K562 (cell line): Measurements from ENCODE around the gene RPP25. TPM values are rescaled to one million over a fixed set of nuclear protein-coding genes. Genes with fewer than 3 reads are reported as not detected.
A peak's percentile ranks its signal among the peaks of the same experiment; 100 is the strongest.

Experiments used
- ELF2 ChIP-seq: fragments of 250-450 bp; sonication (Bioruptor Pico); IDR thresholded peaks from 2 replicates; pipeline ENCODE4 v1.5.0; 2021; ENCODE audit warnings: mild to moderate bottlenecking
- FOS ChIP-seq: IDR thresholded peaks from 3 replicates; pipeline ENCODE4 v1.6.1; 2011; ENCODE audit not compliant: insufficient read length; ENCODE audit errors: extremely low read depth
- FOXJ3 ChIP-seq: sonication (generic); formaldehyde crosslinking; IDR thresholded peaks from 2 replicates; pipeline ENCODE4 v1.4.0; 2020; ENCODE audit warnings: mild to moderate bottlenecking, missing genetic modification reagents
- HNRNPLL ChIP-seq: fragments of 200-400 bp; formaldehyde crosslinking; IDR thresholded peaks from 2 replicates; pipeline ENCODE4 v1.6.1; 2017; ENCODE audit warnings: low read length, low read depth, mild to moderate bottlenecking; ENCODE audit not compliant: poor library complexity, severe bottlenecking
- MCM7 ChIP-seq, 2 experiments: fragments of 450-650 bp; IDR thresholded peaks; 2 replicates each; pipeline ENCODE4 v1.6.1; 2016 to 2018
- MECOM ChIP-seq: fragments of 250-450 bp; sonication (Bioruptor Pico); IDR thresholded peaks from 2 replicates; pipeline ENCODE4 v1.8.0; 2022; ENCODE audit warnings: inconsistent platforms
- NUFIP1 ChIP-seq: fragments of 450-650 bp; IDR thresholded peaks from 2 replicates; pipeline ENCODE4 v1.6.1; 2018; ENCODE audit not compliant: partially characterized antibody
- PML ChIP-seq: IDR thresholded peaks from 2 replicates; pipeline ENCODE4 v1.6.1; 2012; ENCODE audit warnings: low read length, inconsistent platforms
- SAFB ChIP-seq: fragments of 200-400 bp; formaldehyde crosslinking; IDR thresholded peaks from 2 replicates; pipeline ENCODE4 v1.6.1; 2017; ENCODE audit warnings: low read depth, low read length, borderline replicate concordance
- SNRNP70 ChIP-seq: fragments of 200-400 bp; formaldehyde crosslinking; optimal IDR thresholded peaks from 2 replicates; pipeline ENCODE3; 2017; ENCODE audit warnings: low read depth, low read length
- TARDBP ChIP-seq: fragments of 450-650 bp; IDR thresholded peaks from 2 replicates; pipeline ENCODE4 v1.6.1; 2016
- ZNF134 ChIP-seq: fragments of 250-450 bp; sonication (Bioruptor Pico); conservative IDR thresholded peaks from 2 replicates; pipeline ENCODE4 v1.4.0; 2020
- ZNF644 ChIP-seq: fragments of 200-800 bp; sonication (Bioruptor generic); IDR thresholded peaks from 2 replicates; pipeline ENCODE4 v1.6.1; 2016; ENCODE audit warnings: low read depth, missing genetic modification characterization, missing compliant biosample characterization
- polyA plus RNA-seq, 8 experiments: library from polyadenylated mRNA; depleted of rRNA in 4 of 8; stranded (reverse) in 5 of 8; unstranded in 3 of 8; fragments of >200 nt; fragmentation: Nextera tagmentation in 2 of 8; fragmentation: Illumina TruSeq in 1 of 8; extraction: Ambion mirVana in 2 of 8; extraction: Trizol in 1 of 8; gene quantifications; 2 replicates each; pipeline versions ENCODE4 v1.2.1 to v1.2.3, GENCODE V29; 2011 to 2014; ENCODE audit warnings: inconsistent platforms in 1 of 8, missing spikeins in 1 of 8
- total RNA-seq, 7 experiments: library from RNA; depleted of rRNA in 6 of 7; stranded (reverse); fragments of >200 nt in 6 of 7; fragmentation: Illumina TruSeq in 2 of 7; extraction: Trizol in 2 of 7; gene quantifications; 2 replicates each; pipeline versions ENCODE4 v1.2.1 to v1.2.3, GENCODE V29; 2011 to 2021; ENCODE audit warnings: low replicate concordance in 1 of 7
- TF ChIP-seq, protein P1 (sequence below): IDR thresholded peaks from 2 replicates; pipeline ENCODE4 v1.6.1; 2012; ENCODE audit warnings: low read depth, low read length, improper control_type of control experiment, borderline replicate concordance
- TF ChIP-seq, protein P2 (sequence below): fragments of 450-650 bp; IDR thresholded peaks from 2 replicates; pipeline ENCODE4 v1.6.1; 2017; ENCODE audit warnings: antibody characterized with exemption, mild to moderate bottlenecking
- TF ChIP-seq, protein P3 (sequence below): fragments of 450-650 bp; IDR thresholded peaks from 2 replicates; pipeline ENCODE4 v1.6.1; 2017; ENCODE audit warnings: mild to moderate bottlenecking, moderate library complexity
- TF ChIP-seq, protein P4 (sequence below): fragments of 450-650 bp; IDR thresholded peaks from 2 replicates; pipeline ENCODE4 v1.6.1; 2017; ENCODE audit warnings: antibody characterized with exemption
- TF ChIP-seq, protein P5 (sequence below): fragments of 250-450 bp; sonication (Bioruptor Pico); IDR thresholded peaks from 2 replicates; pipeline ENCODE4 v1.5.0; 2021

The RPP25 gene
- total and polyA plus RNA-seq, 9 of the 15 experiments (the other 6 are each of a cell fraction or from before 2014, with no cell fraction given): 1.1 to 12.3 (median 5.6) TPM

DNA sequence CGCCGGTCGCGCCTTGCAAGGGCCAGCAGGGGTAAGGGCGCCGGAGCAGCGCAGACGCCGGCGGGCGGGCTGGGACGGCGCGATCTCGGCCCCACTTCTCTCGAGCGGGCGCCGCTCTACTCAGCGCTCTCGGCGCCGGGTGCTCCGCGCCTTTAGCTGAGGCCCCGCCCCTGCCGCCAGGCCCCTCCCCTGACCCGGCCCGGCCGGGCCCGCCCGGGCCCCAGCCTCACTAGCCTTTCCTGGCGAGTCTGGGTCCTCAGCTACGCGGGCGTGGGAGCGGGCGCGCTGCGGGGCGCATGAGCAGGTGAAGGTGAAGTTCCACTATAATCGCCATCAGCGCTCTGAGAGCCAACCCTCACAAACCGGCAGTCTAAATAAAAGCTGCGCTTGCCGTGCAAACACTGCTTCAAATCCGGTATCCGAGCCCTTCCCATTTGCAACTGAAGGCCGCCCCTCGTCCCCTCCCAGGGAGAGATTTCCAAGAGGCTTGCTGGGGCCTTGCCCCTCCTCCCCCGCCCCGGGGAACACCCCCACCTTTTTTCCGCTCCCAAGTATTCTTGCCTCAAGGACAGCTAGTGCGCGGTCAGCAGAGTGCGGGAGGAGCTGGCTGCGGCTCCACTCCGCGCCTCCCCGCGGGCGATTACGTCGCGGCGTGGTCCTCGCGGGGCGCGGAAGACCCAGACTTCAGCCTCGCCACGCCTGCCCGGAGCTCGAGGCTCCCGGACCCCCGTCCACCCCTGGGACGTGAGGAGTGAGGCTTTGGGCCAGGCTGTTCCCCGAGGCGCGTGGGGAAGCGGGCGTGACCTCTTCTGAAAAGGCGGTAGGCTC is at the start of gene RPP25 (continued):
- TF ChIP-seq, protein P1, sequence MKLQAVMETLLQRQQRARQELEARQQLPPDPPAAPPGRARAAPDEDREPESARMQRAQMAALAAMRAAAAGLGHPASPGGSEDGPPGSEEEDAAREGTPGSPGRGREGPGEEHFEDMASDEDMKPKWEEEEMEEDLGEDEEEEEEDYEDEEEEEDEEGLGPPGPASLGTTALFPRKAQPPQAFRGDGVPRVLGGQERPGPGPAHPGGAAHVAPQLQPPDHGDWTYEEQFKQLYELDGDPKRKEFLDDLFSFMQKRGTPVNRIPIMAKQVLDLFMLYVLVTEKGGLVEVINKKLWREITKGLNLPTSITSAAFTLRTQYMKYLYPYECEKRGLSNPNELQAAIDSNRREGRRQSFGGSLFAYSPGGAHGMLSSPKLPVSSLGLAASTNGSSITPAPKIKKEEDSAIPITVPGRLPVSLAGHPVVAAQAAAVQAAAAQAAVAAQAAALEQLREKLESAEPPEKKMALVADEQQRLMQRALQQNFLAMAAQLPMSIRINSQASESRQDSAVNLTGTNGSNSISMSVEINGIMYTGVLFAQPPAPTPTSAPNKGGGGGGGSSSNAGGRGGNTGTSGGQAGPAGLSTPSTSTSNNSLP: no peak
- TF ChIP-seq MCM7 (IDR thresholded peaks at IDR 0.05) (no peak), ZNF644 (tag) (no peak), TARDBP (0 out of 2 replicates have a peak, but pooled peaks have one; percentile 0), PML (peak; percentile 46; the same call in 1 of the 2 replicates), FOS (no peak), FOXJ3 (CRISPR knock-in tag) (no peak), MECOM (no peak), HNRNPLL (peak; percentile 83), SAFB (peak; percentile 73; the same call in 1 of the 2 replicates), ELF2 (no peak), ZNF134 (no peak; the same call in 1 of the 2 replicates), NUFIP1 (no peak), SNRNP70 (no peak)
- TF ChIP-seq, protein P2, sequence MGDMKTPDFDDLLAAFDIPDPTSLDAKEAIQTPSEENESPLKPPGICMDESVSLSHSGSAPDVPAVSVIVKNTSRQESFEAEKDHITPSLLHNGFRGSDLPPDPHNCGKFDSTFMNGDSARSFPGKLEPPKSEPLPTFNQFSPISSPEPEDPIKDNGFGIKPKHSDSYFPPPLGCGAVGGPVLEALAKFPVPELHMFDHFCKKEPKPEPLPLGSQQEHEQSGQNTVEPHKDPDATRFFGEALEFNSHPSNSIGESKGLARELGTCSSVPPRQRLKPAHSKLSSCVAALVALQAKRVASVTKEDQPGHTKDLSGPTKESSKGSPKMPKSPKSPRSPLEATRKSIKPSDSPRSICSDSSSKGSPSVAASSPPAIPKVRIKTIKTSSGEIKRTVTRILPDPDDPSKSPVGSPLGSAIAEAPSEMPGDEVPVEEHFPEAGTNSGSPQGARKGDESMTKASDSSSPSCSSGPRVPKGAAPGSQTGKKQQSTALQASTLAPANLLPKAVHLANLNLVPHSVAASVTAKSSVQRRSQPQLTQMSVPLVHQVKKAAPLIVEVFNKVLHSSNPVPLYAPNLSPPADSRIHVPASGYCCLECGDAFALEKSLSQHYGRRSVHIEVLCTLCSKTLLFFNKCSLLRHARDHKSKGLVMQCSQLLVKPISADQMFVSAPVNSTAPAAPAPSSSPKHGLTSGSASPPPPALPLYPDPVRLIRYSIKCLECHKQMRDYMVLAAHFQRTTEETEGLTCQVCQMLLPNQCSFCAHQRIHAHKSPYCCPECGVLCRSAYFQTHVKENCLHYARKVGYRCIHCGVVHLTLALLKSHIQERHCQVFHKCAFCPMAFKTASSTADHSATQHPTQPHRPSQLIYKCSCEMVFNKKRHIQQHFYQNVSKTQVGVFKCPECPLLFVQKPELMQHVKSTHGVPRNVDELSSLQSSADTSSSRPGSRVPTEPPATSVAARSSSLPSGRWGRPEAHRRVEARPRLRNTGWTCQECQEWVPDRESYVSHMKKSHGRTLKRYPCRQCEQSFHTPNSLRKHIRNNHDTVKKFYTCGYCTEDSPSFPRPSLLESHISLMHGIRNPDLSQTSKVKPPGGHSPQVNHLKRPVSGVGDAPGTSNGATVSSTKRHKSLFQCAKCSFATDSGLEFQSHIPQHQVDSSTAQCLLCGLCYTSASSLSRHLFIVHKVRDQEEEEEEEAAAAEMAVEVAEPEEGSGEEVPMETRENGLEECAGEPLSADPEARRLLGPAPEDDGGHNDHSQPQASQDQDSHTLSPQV: no peak
- TF ChIP-seq, protein P3, sequence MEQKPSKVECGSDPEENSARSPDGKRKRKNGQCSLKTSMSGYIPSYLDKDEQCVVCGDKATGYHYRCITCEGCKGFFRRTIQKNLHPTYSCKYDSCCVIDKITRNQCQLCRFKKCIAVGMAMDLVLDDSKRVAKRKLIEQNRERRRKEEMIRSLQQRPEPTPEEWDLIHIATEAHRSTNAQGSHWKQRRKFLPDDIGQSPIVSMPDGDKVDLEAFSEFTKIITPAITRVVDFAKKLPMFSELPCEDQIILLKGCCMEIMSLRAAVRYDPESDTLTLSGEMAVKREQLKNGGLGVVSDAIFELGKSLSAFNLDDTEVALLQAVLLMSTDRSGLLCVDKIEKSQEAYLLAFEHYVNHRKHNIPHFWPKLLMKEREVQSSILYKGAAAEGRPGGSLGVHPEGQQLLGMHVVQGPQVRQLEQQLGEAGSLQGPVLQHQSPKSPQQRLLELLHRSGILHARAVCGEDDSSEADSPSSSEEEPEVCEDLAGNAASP: no peak
- TF ChIP-seq, protein P4, sequence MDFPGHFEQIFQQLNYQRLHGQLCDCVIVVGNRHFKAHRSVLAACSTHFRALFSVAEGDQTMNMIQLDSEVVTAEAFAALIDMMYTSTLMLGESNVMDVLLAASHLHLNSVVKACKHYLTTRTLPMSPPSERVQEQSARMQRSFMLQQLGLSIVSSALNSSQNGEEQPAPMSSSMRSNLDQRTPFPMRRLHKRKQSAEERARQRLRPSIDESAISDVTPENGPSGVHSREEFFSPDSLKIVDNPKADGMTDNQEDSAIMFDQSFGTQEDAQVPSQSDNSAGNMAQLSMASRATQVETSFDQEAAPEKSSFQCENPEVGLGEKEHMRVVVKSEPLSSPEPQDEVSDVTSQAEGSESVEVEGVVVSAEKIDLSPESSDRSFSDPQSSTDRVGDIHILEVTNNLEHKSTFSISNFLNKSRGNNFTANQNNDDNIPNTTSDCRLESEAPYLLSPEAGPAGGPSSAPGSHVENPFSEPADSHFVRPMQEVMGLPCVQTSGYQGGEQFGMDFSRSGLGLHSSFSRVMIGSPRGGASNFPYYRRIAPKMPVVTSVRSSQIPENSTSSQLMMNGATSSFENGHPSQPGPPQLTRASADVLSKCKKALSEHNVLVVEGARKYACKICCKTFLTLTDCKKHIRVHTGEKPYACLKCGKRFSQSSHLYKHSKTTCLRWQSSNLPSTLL: no peak
- TF ChIP-seq, protein P5, sequence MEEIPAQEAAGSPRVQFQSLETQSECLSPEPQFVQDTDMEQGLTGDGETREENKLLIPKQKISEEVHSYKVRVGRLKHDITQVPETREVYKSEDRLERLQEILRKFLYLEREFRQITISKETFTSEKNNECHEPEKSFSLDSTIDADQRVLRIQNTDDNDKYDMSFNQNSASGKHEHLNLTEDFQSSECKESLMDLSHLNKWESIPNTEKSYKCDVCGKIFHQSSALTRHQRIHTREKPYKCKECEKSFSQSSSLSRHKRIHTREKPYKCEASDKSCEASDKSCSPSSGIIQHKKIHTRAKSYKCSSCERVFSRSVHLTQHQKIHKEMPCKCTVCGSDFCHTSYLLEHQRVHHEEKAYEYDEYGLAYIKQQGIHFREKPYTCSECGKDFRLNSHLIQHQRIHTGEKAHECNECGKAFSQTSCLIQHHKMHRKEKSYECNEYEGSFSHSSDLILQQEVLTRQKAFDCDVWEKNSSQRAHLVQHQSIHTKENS (CRISPR knock-in tag): no peak
